C4-2B (cell line): Measurements from ENCODE around the gene SETBP1.

ENCODE experiments used
- CTCF ChIP-seq: fragments of 450-650 bp; conservative IDR thresholded peaks from 2 replicates; pipeline ENCODE4 v1.5.1; 2017; ENCODE audit warnings: mild to moderate bottlenecking
- ZFX ChIP-seq: fragments of 450-650 bp; IDR thresholded peaks from 2 replicates; pipeline ENCODE4 v1.6.1; 2017

DNA sequence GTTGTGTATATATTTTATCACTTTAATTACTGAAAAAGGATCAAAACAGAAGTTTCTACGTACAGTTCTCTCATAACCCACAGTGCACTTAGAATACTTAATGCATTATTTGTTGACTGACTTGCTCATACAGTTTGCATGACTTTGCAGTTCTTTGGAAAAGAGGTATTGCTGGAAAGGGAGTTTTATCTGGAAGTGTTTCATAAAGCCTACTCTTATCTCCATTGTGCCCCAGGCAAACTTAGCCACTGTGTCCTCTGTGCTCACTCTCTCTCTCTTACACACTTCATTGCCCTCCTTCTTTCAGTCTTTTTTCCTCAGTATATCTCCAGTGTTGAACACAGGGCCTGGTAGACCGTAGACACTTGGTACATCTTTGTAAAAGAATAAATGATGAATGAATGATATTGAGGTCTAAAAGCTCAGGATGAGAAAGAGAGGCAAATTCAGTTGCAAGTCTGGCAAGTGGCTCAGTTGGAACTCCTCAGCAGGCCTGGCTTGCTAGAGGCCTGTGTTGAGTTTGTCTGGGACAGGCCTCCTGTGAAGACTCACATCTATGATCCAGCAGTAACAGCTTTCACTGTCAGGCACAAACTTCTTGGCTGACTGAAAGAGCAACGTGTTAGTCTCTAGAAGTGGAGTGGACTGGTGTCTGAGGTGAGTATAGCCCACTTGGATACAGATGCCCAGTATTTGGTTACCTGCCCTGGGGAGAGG, 56.1 kb downstream of the SETBP1 start:
- no peak for TF ChIP-seq CTCF
- TF ChIP-seq ZFX, result no peak
